K562 (cell line): ENCODE data around the gene MEOX1. TPM values are rescaled to one million over a fixed set of nuclear protein-coding genes. Genes with fewer than 3 reads are reported as not detected.

Source experiments
- CUX1 ChIP-seq: fragments of 200-800 bp; sonication (Bioruptor generic); IDR thresholded peaks from 2 replicates; pipeline ENCODE4 v1.6.1; 2016; ENCODE audit warnings: missing genetic modification characterization, missing compliant biosample characterization
- RNF219 ChIP-seq: fragments of 250-450 bp; sonication (Bioruptor Pico); IDR thresholded peaks from 2 replicates; pipeline ENCODE4 v1.5.0; 2022; ENCODE audit warnings: mild to moderate bottlenecking
- polyA plus RNA-seq, 8 experiments: library from polyadenylated mRNA; depleted of rRNA in 4 of 8; stranded (reverse) in 5 of 8; unstranded in 3 of 8; fragments of >200 nt; fragmentation: Nextera tagmentation in 2 of 8; fragmentation: Illumina TruSeq in 1 of 8; extraction: Ambion mirVana in 2 of 8; extraction: Trizol in 1 of 8; gene quantifications; 2 replicates each; pipeline versions ENCODE4 v1.2.1 to v1.2.3, GENCODE V29; 2011 to 2014; ENCODE audit warnings: inconsistent platforms in 1 of 8, missing spikeins in 1 of 8
- total RNA-seq, 7 experiments: library from RNA; depleted of rRNA in 6 of 7; stranded (reverse); fragments of >200 nt in 6 of 7; fragmentation: Illumina TruSeq in 2 of 7; extraction: Trizol in 2 of 7; gene quantifications; 2 replicates each; pipeline versions ENCODE4 v1.2.1 to v1.2.3, GENCODE V29; 2011 to 2021; ENCODE audit warnings: low replicate concordance in 1 of 7

The MEOX1 gene
- total and polyA plus RNA-seq, 9 of the 15 experiments (the other 6 are each of a cell fraction or from before 2014, with no cell fraction given): not detected

GRCh38 chr17:43698678-43699437 lies 37.1 kb upstream of the MEOX1 start (continued):
- no peak for TF ChIP-seq CUX1 (CRISPR knock-in tag)
- TF ChIP-seq RNF219: no peak
- TF ChIP-seq, all 486 proteins: peak for 2
